CD4-positive, alpha-beta T cell treated with Interleukin-2 at 100 ng/mL for 4 hours (primary cell): ENCODE measurements around the gene EIF2AK2.

ENCODE experiments used
- DNase-seq: peaks from one replicate; pipeline ENCODE4 v3.0.0-alpha.2; 2020; ENCODE audit warnings: low spot score

EIF2AK2 gene

GRCh38 chr2:37098416-37099118 is 58.2 kb downstream of the EIF2AK2 start:
- no peak for DNase-seq

GRCh38 chr2:37096568-37096967 is 60.2 kb downstream of the EIF2AK2 start:
- no peak for DNase-seq

- DNase-seq, result no peak
Measured at GRCh38 chr2:37091873-37092272, 64.9 kb downstream of the EIF2AK2 start.

- no peak for DNase-seq
Measured at GRCh38 chr2:37090019-37090477, 66.7 kb downstream of the EIF2AK2 start.

GRCh38 chr2:37085731-37086147 is 71.0 kb downstream of the EIF2AK2 start:
- no peak for DNase-seq

GRCh38 chr2:37084797-37085196 is 72.0 kb downstream of the EIF2AK2 start:
- no peak for DNase-seq

GRCh38 chr2:37083873-37084794 is 72.6 kb downstream of the EIF2AK2 start, which contains the start of the genes GPATCH11 and HEATR5B:
Gene GPATCH11 (plus strand): TSS chr2:37084518. CDS start chr2:37088382, 3,864 bp downstream.
Gene HEATR5B (minus strand): TSS chr2:37084372. CDS start chr2:37083414, 958 bp downstream.
- peak; percentile 95 for DNase-seq

GRCh38 chr2:37080689-37081088 is 76.1 kb downstream of the EIF2AK2 start:
- no peak for DNase-seq

- peak; percentile 42 for DNase-seq
Measured at GRCh38 chr2:37080266-37080665, 76.5 kb downstream of the EIF2AK2 start.

GRCh38 chr2:37070931-37071330 is 85.8 kb downstream of the EIF2AK2 start:
- no peak for DNase-seq

- no peak for DNase-seq
Measured at GRCh38 chr2:37068686-37069085, 88.1 kb downstream of the EIF2AK2 start.

- DNase-seq, result no peak
Measured at GRCh38 chr2:37061776-37062175, 95.0 kb downstream of the EIF2AK2 start.

- DNase-seq, result no peak
Measured at GRCh38 chr2:37061013-37061711, 95.6 kb downstream of the EIF2AK2 start.

- no peak for DNase-seq
Measured at GRCh38 chr2:37060446-37060845, 96.3 kb downstream of the EIF2AK2 start.

- DNase-seq, result no peak
Measured at GRCh38 chr2:37059841-37060240, 96.9 kb downstream of the EIF2AK2 start.

- no peak for DNase-seq
Measured at GRCh38 chr2:37052600-37053332, 104.0 kb downstream of the EIF2AK2 start.
